ENCODE results near the gene CA11.
A peak's percentile ranks its signal among the peaks of the same experiment; 100 is the strongest.
"Not testable (repeated sequence)": the region's sequence is repeated elsewhere in the genome, so short reads cannot be mapped to it uniquely, and the experiment has no call there.

CA11 gene

DNA sequence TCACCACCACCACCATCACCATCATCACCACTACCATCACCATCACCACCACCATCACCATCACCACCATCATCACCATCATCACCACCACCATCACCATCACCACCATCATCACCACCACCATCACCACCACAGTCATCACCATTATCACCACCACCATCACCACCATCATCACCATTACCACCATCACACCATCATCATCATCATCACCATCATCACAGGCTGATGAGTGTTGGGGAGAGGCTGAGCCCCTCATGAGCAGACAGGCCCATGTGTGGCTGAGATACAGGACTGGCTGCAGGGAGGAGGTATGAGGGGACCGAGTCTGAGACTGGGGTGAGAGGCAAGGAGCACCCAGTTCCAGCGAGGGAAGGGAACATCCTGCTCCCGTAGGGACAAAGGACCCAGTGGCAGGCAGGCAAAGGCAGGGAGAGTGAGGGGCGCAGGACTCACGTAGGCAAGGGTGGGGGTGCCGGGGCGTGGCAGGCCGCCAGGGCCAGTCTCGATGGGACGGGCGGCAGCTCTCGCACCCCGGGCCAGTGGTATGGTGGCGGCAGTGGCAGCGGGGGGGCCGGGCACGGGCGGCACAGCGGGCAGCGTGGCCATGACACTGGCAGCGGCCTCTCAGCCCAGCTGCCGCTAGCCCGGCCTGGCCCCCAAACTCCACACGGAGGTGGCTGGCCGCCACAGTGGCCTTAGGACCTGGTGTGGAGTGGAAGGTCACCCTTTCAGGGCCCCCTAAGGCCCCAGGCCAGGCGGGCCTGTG is 24.1 kb upstream of the CA11 start:
- DNase-seq (ENCODE audit: low read depth), result no peak

GRCh38 chr19:48668761-48669160 is 22.8 kb upstream of the CA11 start:
- DNase-seq (ENCODE audit: low read depth), result no peak

DNA sequence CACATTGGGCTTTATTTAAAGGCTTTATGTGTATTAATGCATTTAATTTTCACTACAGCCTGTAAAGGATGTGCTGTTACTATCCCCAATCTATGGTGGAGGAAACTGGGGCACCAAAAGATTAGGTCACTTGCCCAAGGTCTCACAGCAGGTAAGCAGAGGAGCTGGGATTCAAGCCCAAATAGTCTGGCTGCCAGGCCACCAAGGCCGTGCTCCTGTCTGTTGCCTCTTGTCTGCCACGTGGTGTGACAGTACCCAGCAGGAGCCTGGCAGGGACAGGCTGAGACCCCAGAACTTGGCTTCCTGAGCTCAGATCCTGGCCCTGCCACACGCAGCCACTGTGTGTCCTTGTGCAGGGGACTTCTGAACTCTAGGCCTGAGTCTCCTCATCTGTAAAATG is 22.3 kb upstream of the CA11 start:
- DNase-seq (ENCODE audit: low read depth), result no peak

GRCh38 chr19:48665786-48666185 is 19.8 kb upstream of the CA11 start:
- no peak for DNase-seq (ENCODE audit: low read depth)

GRCh38 chr19:48664476-48664875 is 18.5 kb upstream of the CA11 start:
- no peak for DNase-seq (ENCODE audit: low read depth)

DNA sequence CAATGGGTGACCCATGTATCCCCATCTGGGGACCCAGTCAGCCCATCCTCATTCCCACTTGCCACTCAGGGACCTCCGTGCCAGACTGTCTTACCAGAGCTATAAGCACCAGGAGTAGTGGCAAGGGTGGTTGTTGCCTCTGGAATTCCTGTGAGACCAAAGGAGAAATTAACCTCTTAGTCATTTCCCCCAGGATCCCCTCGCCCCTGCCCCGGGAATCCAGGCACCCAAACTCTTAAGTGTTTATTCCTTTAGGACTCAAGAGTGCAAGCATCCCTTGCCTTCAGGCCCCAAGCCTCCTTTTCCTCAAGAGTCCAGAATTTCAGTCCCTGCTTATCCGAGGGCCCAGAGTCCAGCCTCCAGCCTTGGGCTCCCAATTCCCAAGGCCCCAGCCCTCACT is 17.7 kb upstream of the CA11 start:
- DNase-seq (ENCODE audit: low read depth), result no peak

- no peak for DNase-seq (ENCODE audit: low read depth)
Observed at GRCh38 chr19:48661711-48662090, 15.7 kb upstream of the CA11 start.

DNA sequence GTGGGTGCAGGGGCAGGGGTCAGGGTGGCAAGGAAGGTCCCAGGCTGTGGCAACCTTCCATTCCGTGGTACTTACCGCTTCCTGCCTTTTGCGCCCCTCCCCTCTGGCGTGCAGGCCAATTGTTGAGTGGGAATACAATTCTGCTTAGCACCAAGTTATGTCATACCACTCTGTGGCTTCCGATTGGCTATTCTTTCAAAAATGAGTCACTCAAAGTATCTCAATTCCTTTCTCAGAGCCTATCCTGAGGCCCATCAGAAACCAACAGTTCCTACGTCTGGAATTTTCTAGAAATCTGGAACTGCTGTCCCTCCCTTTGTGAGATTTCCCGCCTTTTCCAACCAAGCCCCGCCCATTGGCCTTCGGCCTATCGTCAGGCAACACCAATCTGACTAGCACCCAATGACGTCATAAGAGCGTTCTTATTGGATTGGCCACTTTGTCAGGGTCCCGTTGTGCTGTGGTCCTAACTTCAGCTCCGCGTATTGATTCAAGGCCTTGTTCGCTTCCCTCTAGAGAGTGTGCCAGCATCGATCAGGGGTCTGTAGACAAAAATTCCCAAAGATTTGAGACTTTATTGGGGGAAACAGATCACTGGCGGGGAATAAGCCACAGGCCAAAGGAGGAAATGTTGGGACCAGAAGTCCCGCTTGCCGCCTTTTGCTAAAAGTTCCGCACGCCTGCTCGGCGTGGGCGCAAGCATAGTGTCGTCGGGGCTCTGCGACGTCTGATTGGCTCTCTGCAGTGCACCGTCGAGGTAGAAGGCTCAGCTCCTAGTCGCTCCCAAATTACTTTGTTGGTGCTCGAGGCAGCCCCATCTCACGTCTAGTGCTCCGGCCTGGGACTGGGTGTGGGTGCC is 15.1 kb upstream of the CA11 start:
- DNase-seq (ENCODE audit: low read depth), result peak; percentile 62

- no peak for DNase-seq (ENCODE audit: low read depth)
Observed at GRCh38 chr19:48659768-48660167, 13.8 kb upstream of the CA11 start.

DNA sequence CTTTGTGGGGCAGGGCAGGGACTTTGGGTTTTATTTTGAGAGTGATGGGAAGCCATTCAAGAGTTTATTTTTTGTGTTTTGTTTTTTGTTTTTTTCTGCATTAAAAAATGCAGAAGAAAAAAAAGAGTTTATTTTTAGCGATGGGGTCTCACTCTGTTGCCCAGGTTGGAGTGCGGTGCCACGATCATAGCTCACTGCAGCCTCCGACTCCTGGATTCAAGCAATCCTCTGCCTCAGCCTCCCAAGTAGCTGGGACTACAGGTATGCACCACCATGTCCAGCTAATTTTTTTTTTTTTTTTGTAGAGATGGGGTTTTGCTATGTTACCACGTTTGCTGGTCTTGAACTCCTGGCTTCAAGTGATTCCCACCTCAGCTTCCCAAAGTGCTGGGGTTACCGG is 12.5 kb upstream of the CA11 start:
- no peak for DNase-seq (ENCODE audit: low read depth)

- DNase-seq (ENCODE audit: low read depth), result not testable (repeated sequence)
Observed at GRCh38 chr19:48657828-48658227, 11.8 kb upstream of the CA11 start.

- DNase-seq (ENCODE audit: low read depth), result no peak
Observed at GRCh38 chr19:48656840-48657474, 11.0 kb upstream of the CA11 start.

- no peak for DNase-seq (ENCODE audit: low read depth)
Observed at GRCh38 chr19:48654299-48655059, 8.5 kb upstream of the CA11 start.

DNA sequence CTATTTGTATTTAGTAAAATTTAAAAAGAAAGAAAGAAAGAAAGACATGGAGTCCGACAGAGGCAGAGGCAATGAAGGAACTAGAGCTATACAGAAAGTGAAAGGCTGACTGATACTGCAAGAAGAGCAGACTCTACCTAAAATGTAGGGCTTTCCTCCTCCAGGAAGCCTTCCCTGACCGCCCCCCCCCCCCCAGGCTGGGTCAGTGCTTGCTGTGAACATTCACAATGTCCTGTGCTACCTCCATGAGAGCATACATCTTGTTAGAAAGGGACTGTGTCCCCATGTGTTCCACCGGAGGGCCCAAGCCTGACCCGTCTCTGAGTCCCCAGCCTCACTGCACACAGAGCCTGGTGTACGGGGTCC is 5.7 kb upstream of the CA11 start:
- DNase-seq (ENCODE audit: low read depth), result no peak

DNA sequence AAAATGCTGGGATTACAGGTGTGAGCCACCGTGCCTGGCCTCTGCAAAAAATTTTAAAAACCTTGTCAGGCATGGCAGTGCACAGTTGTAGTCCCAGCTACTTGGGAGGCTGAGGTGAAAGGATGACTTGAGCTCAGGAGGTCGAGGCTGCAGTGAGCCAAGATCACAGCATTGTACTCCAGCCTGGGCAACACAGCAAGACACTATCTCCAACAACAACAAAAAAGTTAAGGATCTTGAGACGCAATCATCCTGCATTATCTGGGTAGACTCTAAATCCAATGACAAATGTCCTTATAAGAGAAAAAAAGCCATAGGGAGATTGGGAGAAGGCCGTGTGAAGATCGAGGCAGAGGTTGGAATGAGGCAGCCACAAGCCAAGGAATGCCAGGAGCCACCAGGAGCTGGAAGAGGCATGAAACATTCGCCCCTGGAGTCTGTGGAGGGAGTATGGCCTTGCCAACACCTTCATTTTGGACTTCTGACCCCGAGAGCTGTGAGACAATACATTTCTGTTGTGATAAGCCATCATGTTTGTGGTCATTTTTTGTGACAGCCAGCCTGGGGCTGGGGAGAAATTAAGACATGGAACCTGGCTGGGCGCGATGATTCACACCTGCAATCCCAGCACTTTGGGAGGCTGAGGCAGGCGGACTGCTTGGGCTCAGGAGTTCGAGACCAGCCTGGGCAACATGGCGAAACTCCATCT is 5.1 kb upstream of the CA11 start:
- no peak for DNase-seq (ENCODE audit: low read depth)

DNA sequence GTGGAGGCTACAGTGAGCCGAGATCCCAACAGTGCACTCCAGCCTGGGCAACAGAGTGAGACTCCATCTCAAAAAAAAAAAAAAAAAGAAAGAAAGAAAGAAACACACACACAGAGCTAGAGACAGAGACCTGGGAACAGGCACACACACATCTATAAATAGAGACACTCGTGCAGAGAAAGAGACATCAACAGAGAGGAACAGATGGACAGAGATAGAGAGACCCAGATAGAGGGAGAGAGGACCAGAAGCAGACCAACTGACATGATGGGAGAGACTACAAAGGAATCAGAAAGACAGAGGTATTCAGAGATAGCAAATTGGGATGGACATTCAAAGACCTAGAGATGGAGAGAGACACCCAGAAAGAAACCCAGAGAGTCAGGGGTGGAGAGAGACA is 2.1 kb upstream of the CA11 start:
- DNase-seq (ENCODE audit: low read depth), result no peak

GRCh38 chr19:48646722-48647216 is 782 bp upstream of the CA11 start:
- DNase-seq (ENCODE audit: low read depth), result no peak

DNA sequence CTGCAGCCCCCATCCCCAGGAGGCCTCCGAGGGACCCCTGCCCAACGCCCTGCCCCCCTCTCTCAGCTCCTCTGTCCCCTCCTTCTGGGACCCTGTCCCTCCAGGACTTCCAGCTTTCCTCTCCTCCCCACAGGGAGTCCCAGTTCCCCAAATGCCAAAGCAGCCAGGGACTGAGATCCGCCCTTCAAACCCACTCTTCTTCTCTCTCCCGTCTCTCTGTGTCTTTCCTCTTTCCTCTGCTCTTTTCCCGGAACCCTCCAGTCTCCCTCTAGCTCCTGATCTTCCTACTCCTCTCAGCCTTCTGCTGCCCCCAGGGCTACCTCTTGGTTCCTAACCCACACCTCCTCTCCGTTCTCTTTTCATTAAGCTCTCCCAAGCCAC is 377 bp downstream of the CA11 start:
- no peak for DNase-seq (ENCODE audit: low read depth)

GRCh38 chr19:48644839-48645619 is 958 bp downstream of the CA11 start:
- peak; percentile 49 for DNase-seq (ENCODE audit: low read depth)

GRCh38 chr19:48644355-48644754 is 1.6 kb downstream of the CA11 start:
- DNase-seq (ENCODE audit: low read depth), result no peak

DNA sequence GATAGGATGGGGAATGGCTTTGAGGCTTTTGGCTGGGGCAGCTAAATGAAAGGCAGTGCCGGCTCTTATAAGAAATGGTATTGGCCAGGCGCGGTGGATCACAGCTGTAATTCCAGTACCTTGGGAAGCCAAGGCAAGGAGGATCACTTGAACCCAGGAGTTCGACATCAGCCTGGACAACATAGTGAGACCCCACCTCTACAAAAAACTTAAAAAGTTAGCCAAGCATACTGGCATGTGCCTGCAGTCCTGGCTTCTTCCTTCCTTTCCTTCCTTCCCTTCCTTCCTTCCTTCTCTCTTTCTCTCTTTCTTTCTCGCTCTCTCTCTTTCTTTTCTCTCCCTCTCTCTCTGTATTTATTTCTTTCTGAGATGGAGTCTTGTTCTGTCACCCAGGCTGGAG is 3.1 kb downstream of the CA11 start:
- no peak for DNase-seq (ENCODE audit: low read depth)

Measured in stimulated activated CD8-positive, alpha-beta memory T cell treated with anti-CD3 and anti-CD28 coated beads, Interleukin-15, amount 100 ng/mL, for 1 hour (primary cell).